Memory B cell (primary cell): ENCODE measurements around the gene ZNF888.
"Not testable (repeated sequence)": the region's sequence is repeated elsewhere in the genome, so short reads cannot be mapped to it uniquely, and the experiment has no call there.

Experiments used
- ATAC-seq: fragments of 150-1000 bp; cut with Tn5 transposase; 2 replicates; pipeline ENCODE4 v1.10.0; 2021; ENCODE audit warnings: low read depth, mild to moderate bottlenecking, moderate library complexity
- DNase-seq, 2 donors: peaks; one replicate each; pipeline ENCODE4 v3.0.0; 2022; ENCODE audit warnings: low spot score in 2 of 2
- H3K27ac Mint-ChIP-seq: one replicate; pipeline ENCODE4 v1.8.0; 2022; ENCODE audit warnings: mild to moderate bottlenecking, moderate library complexity, mixed read lengths
- H3K27me3 Mint-ChIP-seq: one replicate; pipeline ENCODE4 v1.8.0; 2022; ENCODE audit warnings: mixed read lengths
- H3K36me3 Mint-ChIP-seq: one replicate; pipeline ENCODE4 v1.8.0; 2022; ENCODE audit warnings: mild to moderate bottlenecking, mixed read lengths
- H3K4me1 Mint-ChIP-seq: one replicate; pipeline ENCODE4 v1.8.0; 2022; ENCODE audit warnings: mixed read lengths
- H3K4me3 Mint-ChIP-seq: one replicate; pipeline ENCODE4 v1.8.0; 2022; ENCODE audit warnings: mild to moderate bottlenecking, moderate library complexity, mixed read lengths
- H3K9me3 Mint-ChIP-seq: one replicate; pipeline ENCODE4 v1.8.0; 2022; ENCODE audit warnings: mixed read lengths

ZNF888 gene

DNA sequence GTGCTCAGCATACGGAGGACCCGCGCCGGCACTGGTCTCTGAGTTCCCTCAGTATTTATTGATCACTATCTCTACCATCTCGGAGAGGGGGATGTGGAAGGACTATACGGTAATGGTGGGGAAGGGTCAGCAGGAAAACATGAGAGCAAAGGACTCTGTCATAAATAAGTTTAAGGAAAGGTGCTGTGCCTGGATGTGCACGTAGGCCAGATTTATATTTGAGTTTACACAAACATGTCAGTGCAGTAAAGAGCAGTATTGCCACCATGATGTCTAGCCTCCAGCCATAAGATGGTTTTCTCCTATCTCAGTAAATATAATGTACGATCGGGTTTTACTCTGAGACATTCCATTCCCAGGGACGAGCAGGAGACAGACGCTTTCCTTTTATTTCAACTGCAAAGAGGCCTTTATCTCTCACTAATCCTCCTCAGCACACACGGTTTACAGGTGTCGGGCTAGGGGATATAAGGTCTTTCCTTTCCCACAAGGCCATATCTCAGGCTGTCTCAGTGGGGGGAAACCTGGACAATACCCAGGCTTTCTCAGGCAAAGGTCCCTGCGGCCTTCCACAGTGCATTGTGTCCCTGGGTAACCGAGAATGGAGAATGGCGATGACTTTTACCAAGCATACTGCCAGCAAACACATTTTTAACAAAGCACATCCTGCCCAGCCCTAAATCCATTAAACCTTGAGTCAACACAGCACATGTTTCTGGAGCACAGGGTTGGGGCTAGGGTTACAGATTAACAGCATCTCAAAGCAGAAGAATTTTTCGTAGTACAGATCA is 21.7 kb upstream of the ZNF888 start:
- H3K27ac Mint-ChIP-seq, DNase-seq, H3K4me3 Mint-ChIP-seq, H3K9me3 Mint-ChIP-seq, H3K4me1 Mint-ChIP-seq, H3K36me3 Mint-ChIP-seq, H3K27me3 Mint-ChIP-seq, ATAC-seq: not testable (repeated sequence)

DNA sequence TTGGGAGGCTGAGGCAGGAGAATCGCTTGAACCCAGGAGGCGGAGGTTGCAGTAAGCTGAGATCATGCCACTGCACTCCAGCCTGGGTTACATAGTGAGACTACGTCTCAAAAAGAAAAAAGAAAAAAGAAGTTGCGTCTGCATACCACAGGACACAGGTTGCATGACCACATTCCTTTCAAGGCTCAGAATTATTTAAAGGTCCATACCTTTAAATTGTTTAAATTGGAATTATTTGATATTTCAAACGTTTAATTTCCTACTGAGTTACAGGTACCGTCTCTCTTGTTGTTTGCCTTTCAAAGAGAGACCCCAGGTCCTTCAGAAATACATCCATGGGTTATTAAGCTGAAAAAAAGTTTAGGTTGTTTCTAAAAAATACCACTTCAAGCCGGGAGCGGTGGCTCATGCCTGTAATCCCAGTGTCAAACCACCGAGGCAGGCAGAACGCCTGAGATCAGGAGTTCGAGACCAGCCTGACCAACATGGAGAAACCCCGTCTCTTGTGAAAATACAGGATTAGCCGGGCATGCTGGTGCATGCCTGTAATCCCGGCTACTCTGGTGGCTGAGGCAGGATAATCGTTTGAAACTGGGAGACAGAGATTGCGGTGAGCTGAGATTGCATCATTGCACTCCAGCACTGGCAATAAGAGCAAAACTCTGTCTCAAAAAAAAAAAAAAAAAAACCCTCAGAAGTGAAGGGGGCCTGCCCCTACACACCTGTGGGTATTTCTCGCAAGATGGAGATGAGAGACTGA is 20.8 kb upstream of the ZNF888 start:
- no peak overlapping the region for H3K4me3 Mint-ChIP-seq
- no peak for DNase-seq

GRCh38 chr19:52943134-52943883 is 20.1 kb upstream of the ZNF888 start:
- Mint-ChIP-seq H3K4me3 (peak overlapping the region; percentile 87), H3K27me3 (no peaks in the 10 kb centered on the region), H3K27ac (no peak overlapping the region), H3K4me1 (peaks cover 12% of the 10 kb centered on the region), H3K9me3 (peaks cover 1% of the 10 kb centered on the region), H3K36me3 (peaks cover 9% of the 10 kb centered on the region)
- DNase-seq (no peak), ATAC-seq (no peak)

More for the DNA sequence above, 20.8 kb upstream of the ZNF888 start:
- no peak for ATAC-seq
- peaks cover 4% of the 10 kb centered on the region for H3K36me3 Mint-ChIP-seq
- H3K27ac Mint-ChIP-seq: no peak overlapping the region
- H3K4me1 Mint-ChIP-seq: peaks cover 9% of the 10 kb centered on the region
- peaks cover 1% of the 10 kb centered on the region for H3K9me3 Mint-ChIP-seq
- no peaks in the 10 kb centered on the region for H3K27me3 Mint-ChIP-seq

- peak; percentile 98 for ATAC-seq
- H3K27me3 Mint-ChIP-seq: no peaks in the 10 kb centered on the region
- H3K36me3 Mint-ChIP-seq: peaks cover 9% of the 10 kb centered on the region
- peaks cover 1% of the 10 kb centered on the region for H3K9me3 Mint-ChIP-seq
- peak overlapping the region; percentile 87 for H3K4me3 Mint-ChIP-seq
- peaks cover 12% of the 10 kb centered on the region for H3K4me1 Mint-ChIP-seq
- DNase-seq: peak; percentile 99
- peak overlapping the region; percentile 49 for H3K27ac Mint-ChIP-seq
Observed at GRCh38 chr19:52942386-52943133, 19.3 kb upstream of the ZNF888 start.

GRCh38 chr19:52941941-52942385 is 18.7 kb upstream of the ZNF888 start:
- DNase-seq: peak in 1 of 2 donors; percentile 14
- peak; percentile 27 for ATAC-seq
- Mint-ChIP-seq H3K4me3 (peak overlapping the region; percentile 87), H3K27ac (peak overlapping the region; percentile 49), H3K27me3 (no peaks in the 10 kb centered on the region), H3K36me3 (peaks cover 9% of the 10 kb centered on the region), H3K9me3 (peaks cover 1% of the 10 kb centered on the region), H3K4me1 (peaks cover 14% of the 10 kb centered on the region)

DNA sequence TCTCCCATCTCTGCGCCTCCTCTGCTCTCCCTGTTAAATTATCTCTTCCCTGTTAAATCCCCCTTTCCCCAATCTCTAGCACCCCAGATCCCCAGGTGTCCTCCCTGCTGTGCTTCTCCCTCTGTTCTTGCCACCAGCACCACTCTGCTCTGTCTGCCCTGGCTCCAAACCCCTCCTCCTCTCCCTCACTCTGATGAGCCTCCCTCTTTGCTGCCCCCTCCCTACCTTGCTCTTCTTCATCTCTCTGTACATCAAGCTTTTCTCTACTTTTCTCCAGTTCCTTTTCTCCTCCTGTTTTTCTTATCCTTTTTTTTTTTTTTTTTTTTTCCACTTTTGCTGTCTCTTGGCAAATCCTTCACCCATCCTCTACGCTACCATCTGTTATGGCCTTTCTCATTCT is 18.3 kb upstream of the ZNF888 start:
- H3K27me3 Mint-ChIP-seq, DNase-seq: not testable (repeated sequence)
- H3K4me3 Mint-ChIP-seq: peak overlapping the region; percentile 87

GRCh38 chr19:52940905-52941304 is 17.7 kb upstream of the ZNF888 start:
- Mint-ChIP-seq H3K36me3 (peaks cover 14% of the 10 kb centered on the region), H3K27ac (peak overlapping the region; percentile 49), H3K4me3 (peak overlapping the region; percentile 87), H3K4me1 (peaks cover 19% of the 10 kb centered on the region)
- ATAC-seq, H3K9me3 Mint-ChIP-seq, H3K27me3 Mint-ChIP-seq, DNase-seq: not testable (repeated sequence)

More for the DNA sequence above, 18.3 kb upstream of the ZNF888 start:
- ATAC-seq, H3K9me3 Mint-ChIP-seq: not testable (repeated sequence)
- Mint-ChIP-seq H3K36me3 (peaks cover 14% of the 10 kb centered on the region), H3K27ac (peak overlapping the region; percentile 49), H3K4me1 (peaks cover 18% of the 10 kb centered on the region)

DNA sequence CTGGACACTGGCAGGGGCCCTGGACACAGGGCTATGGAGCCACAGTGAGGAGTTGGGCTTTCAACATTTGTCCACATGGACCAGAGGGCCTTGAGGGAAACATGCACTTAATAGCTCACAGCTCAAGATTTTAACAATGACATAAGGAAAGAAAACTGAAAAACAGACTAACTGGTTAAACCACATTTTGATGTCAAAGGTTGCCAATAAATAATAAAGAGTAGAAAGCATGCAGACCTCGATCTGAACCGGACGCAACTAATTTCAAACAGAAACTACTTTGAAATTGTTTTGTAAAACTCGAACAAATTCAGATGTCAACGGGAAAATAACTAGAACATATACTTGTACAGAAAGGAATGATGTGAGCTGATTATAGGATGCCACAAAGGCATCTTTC is 15.5 kb upstream of the ZNF888 start:
- peaks cover 1% of the 10 kb centered on the region for H3K9me3 Mint-ChIP-seq
- H3K36me3 Mint-ChIP-seq: peaks cover 14% of the 10 kb centered on the region
- no peak overlapping the region for H3K4me3 Mint-ChIP-seq
- H3K27me3 Mint-ChIP-seq: no peaks in the 10 kb centered on the region
- no peak for DNase-seq
- H3K27ac Mint-ChIP-seq: no peak overlapping the region
- ATAC-seq: no peak
- peaks cover 19% of the 10 kb centered on the region for H3K4me1 Mint-ChIP-seq

DNA sequence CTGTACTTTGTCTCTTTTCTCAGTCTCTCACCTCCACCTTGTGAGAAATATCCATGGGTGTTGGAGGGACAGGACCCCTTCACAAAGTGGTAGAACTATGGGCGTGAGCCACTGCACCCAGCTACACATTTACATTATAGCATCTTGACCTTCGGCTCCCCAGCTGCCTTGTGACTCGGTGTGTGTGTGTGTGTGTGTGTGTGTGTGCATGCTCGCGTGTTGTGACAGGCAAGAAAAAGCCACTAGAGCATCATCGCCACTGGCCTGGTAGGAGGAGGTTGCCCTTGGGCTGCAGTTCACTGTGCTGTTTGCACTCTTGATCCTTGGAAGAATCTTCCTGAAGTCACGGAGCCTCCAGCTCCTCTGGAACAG is 13.7 kb upstream of the ZNF888 start:
- Mint-ChIP-seq H3K27ac (no peak overlapping the region), H3K4me3 (no peak overlapping the region), H3K9me3 (peaks cover 3% of the 10 kb centered on the region)

GRCh38 chr19:52936151-52936953 is 13.1 kb upstream of the ZNF888 start:
- Mint-ChIP-seq H3K4me1 (peaks cover 13% of the 10 kb centered on the region), H3K9me3 (peaks cover 3% of the 10 kb centered on the region), H3K27me3 (no peaks in the 10 kb centered on the region), H3K4me3 (no peak overlapping the region), H3K27ac (no peak overlapping the region), H3K36me3 (peaks cover 25% of the 10 kb centered on the region)
- DNase-seq (no peak), ATAC-seq (no peak)

More for the DNA sequence above, 13.7 kb upstream of the ZNF888 start:
- peaks cover 24% of the 10 kb centered on the region for H3K36me3 Mint-ChIP-seq
- ATAC-seq: no peak
- no peaks in the 10 kb centered on the region for H3K27me3 Mint-ChIP-seq
- H3K4me1 Mint-ChIP-seq: peaks cover 19% of the 10 kb centered on the region
- no peak for DNase-seq

DNA sequence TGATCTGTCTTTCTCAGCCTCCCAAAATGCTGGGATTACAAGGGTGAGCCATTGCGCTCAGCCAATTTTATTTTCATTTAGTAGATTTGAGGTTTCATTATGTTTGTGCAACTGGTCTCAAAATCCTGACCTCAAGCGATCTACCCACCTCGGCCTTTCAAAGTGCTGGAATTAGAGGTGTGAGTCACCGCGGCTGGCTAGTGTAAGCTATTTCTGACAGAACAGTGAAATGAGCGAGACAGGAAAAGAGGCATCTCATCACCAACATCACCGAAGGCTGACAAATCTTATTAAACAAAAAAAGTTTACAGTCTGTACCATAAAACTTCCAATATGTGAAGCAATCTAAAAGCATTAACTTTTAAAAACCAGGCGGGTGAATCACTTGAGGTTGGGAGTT is 12.2 kb upstream of the ZNF888 start:
- Mint-ChIP-seq H3K4me1 (peaks cover 10% of the 10 kb centered on the region), H3K27me3 (no peaks in the 10 kb centered on the region), H3K27ac (no peak overlapping the region), H3K9me3 (peaks cover 2% of the 10 kb centered on the region), H3K4me3 (no peak overlapping the region), H3K36me3 (peaks cover 25% of the 10 kb centered on the region)
- ATAC-seq: no peak
- no peak for DNase-seq

- H3K4me3 Mint-ChIP-seq: peak overlapping the region; percentile 37
- not testable (repeated sequence) for H3K9me3 Mint-ChIP-seq, H3K27ac Mint-ChIP-seq, DNase-seq, H3K27me3 Mint-ChIP-seq, ATAC-seq
- peaks cover 16% of the 10 kb centered on the region for H3K4me1 Mint-ChIP-seq
- peaks cover 12% of the 10 kb centered on the region for H3K36me3 Mint-ChIP-seq
Observed at GRCh38 chr19:52924641-52925040, 1.4 kb upstream of the ZNF888 start.
